Right hindlimb (tissue), 1 donor: ENCODE data around the gene MEN1.

Experiments used
- DNase-seq: peaks from one replicate; pipeline ENCODE4 v3.0.0-alpha.2; 2018

The MEN1 gene

GRCh38 chr11:64800303-64801157 is 9.8 kb downstream of the MEN1 start:
- DNase-seq, result no peak

GRCh38 chr11:64799623-64800302 is 10.6 kb downstream of the MEN1 start:
- DNase-seq, result no peak

GRCh38 chr11:64799256-64799622 is 11.1 kb downstream of the MEN1 start:
- DNase-seq, result no peak

GRCh38 chr11:64796757-64797541 is 13.4 kb downstream of the MEN1 start:
- no peak for DNase-seq

GRCh38 chr11:64796047-64796756 is 14.1 kb downstream of the MEN1 start:
- no peak for DNase-seq

GRCh38 chr11:64794526-64794925 is 15.8 kb downstream of the MEN1 start:
- DNase-seq, result no peak

- peak; percentile 78 for DNase-seq
These were observed 16.8 kb downstream of the MEN1 start for GRCh38 chr11:64793271-64794160.

- no peak for DNase-seq
These were observed 17.9 kb downstream of the MEN1 start for GRCh38 chr11:64792482-64792881.

GRCh38 chr11:64791781-64792291 is 18.5 kb downstream of the MEN1 start:
- DNase-seq, result no peak

- no peak for DNase-seq
These were observed 19.9 kb downstream of the MEN1 start for GRCh38 chr11:64790205-64791095.

GRCh38 chr11:64789331-64790204 is 20.8 kb downstream of the MEN1 start:
- no peak for DNase-seq

- DNase-seq, result no peak
These were observed 21.8 kb downstream of the MEN1 start for GRCh38 chr11:64788321-64789215.

GRCh38 chr11:64787526-64788320 is 22.6 kb downstream of the MEN1 start:
- peak; percentile 57 for DNase-seq

GRCh38 chr11:64786308-64786707 is 24.0 kb downstream of the MEN1 start:
- no peak for DNase-seq

GRCh38 chr11:64784813-64785581 is 25.4 kb downstream of the MEN1 start:
- no peak for DNase-seq

- peak; percentile 100 for DNase-seq
These were observed 31.7 kb downstream of the MEN1 start, which contains the start of gene SF1 for GRCh38 chr11:64778473-64779298. TSS of gene SF1 (minus strand) at chr11:64778542. CDS start at chr11:64778392, 150 bp downstream.
